Measurements from ENCODE around the gene PRSS22.

DNA sequence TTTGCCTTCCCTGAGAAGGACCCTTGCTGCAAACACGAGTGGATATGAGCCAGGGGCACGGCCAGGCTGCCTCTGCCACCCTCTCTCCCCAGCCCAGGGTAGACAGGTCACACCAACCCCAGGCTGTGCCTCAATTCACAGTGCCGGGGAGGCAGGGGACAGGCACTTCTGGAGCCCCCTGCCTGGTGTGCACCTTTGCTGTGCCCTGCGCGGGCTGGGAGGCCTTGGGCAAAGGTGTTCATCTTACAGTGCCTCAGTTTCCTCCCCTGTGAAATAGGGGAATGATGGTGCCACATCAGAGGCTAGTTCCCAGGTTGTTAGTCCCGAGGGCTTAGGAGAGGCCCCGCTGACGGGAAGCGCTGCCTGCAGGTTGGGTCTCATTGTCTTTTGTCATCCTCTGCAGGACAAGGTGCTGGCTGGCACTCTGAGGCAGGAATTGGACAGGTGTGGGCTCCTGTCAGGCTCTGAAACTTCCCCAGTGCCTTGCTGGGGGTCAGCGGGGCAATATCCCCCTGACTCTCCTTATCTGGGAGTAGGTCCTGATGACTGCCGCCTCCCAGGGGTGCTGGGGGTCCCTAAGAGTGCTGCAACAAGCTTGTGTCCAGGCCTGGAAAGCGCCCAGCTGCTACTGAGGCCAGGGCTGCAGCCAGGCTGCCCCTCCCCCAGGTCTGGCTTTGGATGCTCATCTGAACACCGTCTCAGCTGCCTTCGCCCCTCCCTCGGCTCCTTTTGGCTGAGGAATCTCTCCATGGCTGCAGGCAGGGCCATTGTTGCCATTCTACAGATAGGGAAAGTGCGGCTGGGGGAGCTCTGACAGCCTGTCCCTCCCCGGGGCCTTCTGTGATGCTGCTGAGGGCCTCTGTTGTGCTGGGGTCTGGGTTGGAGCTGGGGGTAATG, 37.8 kb downstream of the PRSS22 start:
- TF ChIP-seq CTCF (IDR thresholded peaks at IDR 0.05) (no peak), POLR2A (IDR thresholded peaks at IDR 0.05) (no peak), POLR2AphosphoS5 (IDR thresholded peaks at IDR 0.05) (no peak)

Measured in breast epithelium (tissue), 3 donors.